GM18951 (cell line): ENCODE results near the gene PTH1R.

Experiments used
- POLR2A ChIP-seq: IDR thresholded peaks from 4 replicates; pipeline ENCODE4 v1.6.1; 2011; ENCODE audit warnings: mild to moderate bottlenecking; ENCODE audit not compliant: insufficient read length, insufficient read depth; ENCODE audit errors: extremely low read depth
- in situ Hi-C: fragments of 300-500 bp; cut with MboI; formaldehyde crosslinking; loops from one replicate; pipeline ENCODE4 v1.12.0; 2022; ENCODE audit warnings: low sequenced_read_pairs, mixed read lengths, inconsistent platforms; ENCODE audit not compliant: unreplicated experiment

PTH1R gene

GRCh38 chr3:46926039-46926438 lies 48.5 kb downstream of the PTH1R start:
- in situ Hi-C loops: loop anchor here (5.0 kb wide), 1 partner anchor 66 kb away; no protein-coding TSS in a partner anchor
- TF ChIP-seq POLR2A: no peak

- TF ChIP-seq POLR2A: no peak
- in situ Hi-C loops: loop anchor here (5.0 kb wide), 1 partner anchor 66 kb away; no protein-coding TSS in a partner anchor
Observed at GRCh38 chr3:46926447-46926846, 48.9 kb downstream of the PTH1R start.

- TF ChIP-seq POLR2A: peak; percentile 49
- in situ Hi-C loops: loop anchor here (5.0 kb wide), 1 partner anchor 65 kb away; no protein-coding TSS in a partner anchor
Observed at GRCh38 chr3:46926871-46927717, 49.6 kb downstream of the PTH1R start.

- in situ Hi-C loops: loop anchor here (5.0 kb wide), 1 partner anchor 65 kb away; no protein-coding TSS in a partner anchor
- no peak for TF ChIP-seq POLR2A
Observed at GRCh38 chr3:46927718-46928073, 50.2 kb downstream of the PTH1R start.

GRCh38 chr3:46928282-46928681 lies 50.8 kb downstream of the PTH1R start:
- in situ Hi-C loops: loop anchor here (5.0 kb wide), 1 partner anchor 64 kb away; no protein-coding TSS in a partner anchor
- TF ChIP-seq POLR2A: no peak

GRCh38 chr3:46929324-46929723 lies 51.8 kb downstream of the PTH1R start:
- in situ Hi-C loops: loop anchor here (5.0 kb wide), 1 partner anchor 63 kb away; no protein-coding TSS in a partner anchor
- no peak for TF ChIP-seq POLR2A

- in situ Hi-C loops: no loop called here
Observed at GRCh38 chr3:46930166-46930944, 52.8 kb downstream of the PTH1R start.

GRCh38 chr3:46930945-46931403 lies 53.5 kb downstream of the PTH1R start:
- TF ChIP-seq POLR2A: no peak
- in situ Hi-C loops: no loop called here

More at GRCh38 chr3:46930166-46930944, 52.8 kb downstream of the PTH1R start:
- no peak for TF ChIP-seq POLR2A

- in situ Hi-C loops: no loop called here
- TF ChIP-seq POLR2A: no peak
Observed at GRCh38 chr3:46931631-46932331, 54.3 kb downstream of the PTH1R start.

GRCh38 chr3:46932455-46933225 lies 55.1 kb downstream of the PTH1R start:
- in situ Hi-C loops: no loop called here

GRCh38 chr3:46933261-46933660 lies 55.7 kb downstream of the PTH1R start:
- TF ChIP-seq POLR2A: no peak
- in situ Hi-C loops: no loop called here

More at GRCh38 chr3:46932455-46933225, 55.1 kb downstream of the PTH1R start:
- TF ChIP-seq POLR2A: no peak

- in situ Hi-C loops: no loop called here
- TF ChIP-seq POLR2A: no peak
Observed at GRCh38 chr3:46934072-46934471, 56.6 kb downstream of the PTH1R start.
